ENCODE data around the gene LSP1.

The LSP1 gene

DNA sequence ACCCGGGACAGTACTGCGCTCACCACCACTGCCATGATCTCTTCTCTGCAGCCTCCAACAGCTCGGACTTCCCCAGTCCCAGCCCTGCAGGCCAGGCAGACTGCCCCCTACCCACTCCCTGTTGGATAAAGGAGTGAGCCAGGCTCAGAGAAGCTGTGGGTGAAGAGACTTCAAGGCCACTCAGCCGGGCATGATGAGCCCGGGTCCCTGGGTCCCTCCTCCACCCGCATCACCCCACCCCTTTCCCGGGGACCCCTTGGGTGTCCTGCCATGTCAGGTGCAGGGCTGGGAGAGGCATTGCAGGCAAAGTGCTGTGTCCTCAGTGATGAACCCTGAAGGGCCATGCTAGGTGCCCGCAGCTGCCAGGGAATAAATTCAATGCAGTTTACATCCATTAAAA lies 14.5 kb downstream of the LSP1 start:
- Histone ChIP-seq H3K79me2 (ENCODE audit: control insufficient read depth, insufficient read depth, low read length) (no peaks in the 10 kb centered on the region), H3K4ac (ENCODE audit: low read depth, low read length) (no peak overlapping the region), H2AK5ac (ENCODE audit: low read length) (no peak overlapping the region), H3K23ac (ENCODE audit: low read length) (no peak overlapping the region), H3K9ac (ENCODE audit: low read length) (no peak overlapping the region), H3K36me3 (ENCODE audit: control insufficient read depth, insufficient read depth, low read length) (no peaks in the 10 kb centered on the region), H3K27ac (ENCODE audit: low read depth, low read length) (no peak overlapping the region), H3K27me3 (ENCODE audit: insufficient read depth, low read length, poor library complexity) (no peaks in the 10 kb centered on the region), H3K4me1 (ENCODE audit: control insufficient read depth, low read depth, low read length) (no peaks in the 10 kb centered on the region), H2BK15ac (replicated peaks; ENCODE audit: low read depth) (no peak overlapping the region), H4K8ac (ENCODE audit: low read depth, low read length) (no peak overlapping the region), H4K5ac (ENCODE audit: low read length) (no peak overlapping the region), H3K56ac (ENCODE audit: low read length) (no peak overlapping the region), H3K79me1 (ENCODE audit: low read length) (no peaks in the 10 kb centered on the region), H3K4me2 (ENCODE audit: low read length) (no peak overlapping the region), H3K18ac (ENCODE audit: low read length) (no peak overlapping the region), H2BK5ac (ENCODE audit: low read length) (no peak overlapping the region), H2BK120ac (ENCODE audit: low read depth, low read length) (no peak overlapping the region), H3K4me3 (ENCODE audit: low read length) (no peak overlapping the region)
- no peak for DNase-seq
- no CpG with 5 or more reads among the region's 8 CpGs for WGBS (ENCODE audit: extremely low coverage, insufficient coverage, low lambda C conversion rate)

DNA sequence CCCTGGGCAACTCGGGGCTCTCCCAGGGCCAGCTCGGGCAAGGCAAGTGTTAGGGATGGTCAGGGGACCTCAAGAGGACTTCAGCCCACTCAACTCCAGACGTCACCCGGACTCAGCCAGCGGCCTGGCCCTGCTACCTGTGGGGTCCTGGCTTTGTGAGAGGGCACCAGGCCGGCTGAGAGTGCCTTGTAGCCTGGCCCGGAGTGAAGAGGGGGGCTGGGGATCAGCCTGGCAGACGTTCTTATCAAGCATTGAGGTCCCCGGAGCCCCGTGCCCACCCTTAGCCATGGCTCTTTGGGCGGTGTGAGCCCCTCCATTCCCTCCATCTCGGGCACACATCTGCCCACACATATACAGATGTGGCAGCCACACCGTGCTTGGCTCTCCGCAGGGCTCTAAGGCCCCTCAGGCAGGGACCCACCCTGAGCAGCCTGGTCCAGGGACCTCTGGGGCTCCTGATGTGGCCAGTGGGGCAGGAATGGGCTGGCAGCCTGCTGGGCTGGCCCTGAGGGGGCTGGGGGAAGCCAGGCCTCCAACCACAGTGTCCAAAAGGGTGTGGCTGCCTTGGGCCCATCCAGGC lies 15.3 kb downstream of the LSP1 start:
- Histone ChIP-seq H3K56ac (ENCODE audit: low read length) (no peak overlapping the region), H3K4ac (ENCODE audit: low read depth, low read length) (no peak overlapping the region), H3K36me3 (ENCODE audit: control insufficient read depth, insufficient read depth, low read length) (no peaks in the 10 kb centered on the region), H3K18ac (ENCODE audit: low read length) (no peak overlapping the region), H3K27me3 (ENCODE audit: insufficient read depth, low read length, poor library complexity) (no peaks in the 10 kb centered on the region), H3K27ac (ENCODE audit: low read depth, low read length) (no peak overlapping the region), H2BK120ac (ENCODE audit: low read depth, low read length) (no peak overlapping the region), H4K8ac (ENCODE audit: low read depth, low read length) (no peak overlapping the region), H3K23ac (ENCODE audit: low read length) (no peak overlapping the region), H2AK5ac (ENCODE audit: low read length) (no peak overlapping the region), H3K4me3 (ENCODE audit: low read length) (no peak overlapping the region), H3K4me1 (ENCODE audit: control insufficient read depth, low read depth, low read length) (no peaks in the 10 kb centered on the region), H4K5ac (ENCODE audit: low read length) (no peak overlapping the region), H2BK15ac (replicated peaks; ENCODE audit: low read depth) (no peak overlapping the region), H3K79me2 (ENCODE audit: control insufficient read depth, insufficient read depth, low read length) (no peaks in the 10 kb centered on the region), H2BK5ac (ENCODE audit: low read length) (no peak overlapping the region), H3K79me1 (ENCODE audit: low read length) (no peaks in the 10 kb centered on the region), H3K4me2 (ENCODE audit: low read length) (no peak overlapping the region), H3K9ac (ENCODE audit: low read length) (no peak overlapping the region)
- no peak for DNase-seq
- no CpG with 5 or more reads among the region's 14 CpGs for WGBS (ENCODE audit: extremely low coverage, insufficient coverage, low lambda C conversion rate)

DNA sequence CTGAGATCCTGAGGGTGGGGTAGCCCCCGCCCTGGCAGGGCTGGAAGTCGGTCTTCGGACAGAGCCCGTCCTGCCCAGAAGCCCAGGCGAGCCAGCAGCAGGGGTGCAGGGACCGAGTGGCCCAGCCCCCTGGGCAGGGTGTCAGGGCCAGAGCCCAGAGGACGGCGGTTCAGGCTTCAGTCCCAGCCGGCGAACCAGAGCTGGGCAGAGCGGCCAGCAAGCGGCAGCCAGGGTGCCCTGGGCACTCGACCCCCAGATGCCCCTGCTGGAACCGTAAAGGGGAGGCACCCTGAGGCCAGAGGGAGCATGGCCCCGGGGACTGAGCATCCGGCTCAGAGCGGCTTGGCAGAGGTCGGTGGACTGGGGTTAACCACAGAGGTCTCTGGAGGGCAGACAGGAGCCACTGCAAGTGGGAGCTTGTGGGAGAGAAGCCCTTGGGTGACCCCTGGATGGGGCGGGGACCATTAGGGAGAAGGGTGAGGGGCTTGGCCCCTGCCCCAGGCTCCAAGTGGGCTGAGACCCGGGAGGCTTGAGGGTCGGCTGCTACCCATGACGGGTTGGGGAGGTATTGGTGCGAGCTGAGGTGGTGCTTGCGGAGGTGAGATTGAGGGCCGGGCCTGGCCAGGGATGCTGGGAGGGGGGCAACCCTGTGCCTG lies 15.9 kb downstream of the LSP1 start:
- no peak for DNase-seq
- H2BK5ac ChIP-seq (ENCODE audit: low read length) = no peak overlapping the region
- H2BK120ac ChIP-seq (ENCODE audit: low read depth, low read length) = no peak overlapping the region
- no peak overlapping the region for H3K9ac ChIP-seq (ENCODE audit: low read length)
- no peak overlapping the region for H2AK5ac ChIP-seq (ENCODE audit: low read length)
- H4K8ac ChIP-seq (ENCODE audit: low read depth, low read length) = no peak overlapping the region
- H3K27ac ChIP-seq (ENCODE audit: low read depth, low read length) = no peak overlapping the region
- no peaks in the 10 kb centered on the region for H3K79me1 ChIP-seq (ENCODE audit: low read length)
- H3K23ac ChIP-seq (ENCODE audit: low read length) = no peak overlapping the region
- H3K36me3 ChIP-seq (ENCODE audit: control insufficient read depth, insufficient read depth, low read length) = no peaks in the 10 kb centered on the region
- no peak overlapping the region for H3K56ac ChIP-seq (ENCODE audit: low read length)
- no peak overlapping the region for H4K5ac ChIP-seq (ENCODE audit: low read length)
- no peak overlapping the region for H3K18ac ChIP-seq (ENCODE audit: low read length)
- no peaks in the 10 kb centered on the region for H3K27me3 ChIP-seq (ENCODE audit: insufficient read depth, low read length, poor library complexity)
- no peaks in the 10 kb centered on the region for H3K4me1 ChIP-seq (ENCODE audit: control insufficient read depth, low read depth, low read length)
- H2BK15ac ChIP-seq (replicated peaks; ENCODE audit: low read depth) = no peak overlapping the region
- H3K4me3 ChIP-seq (ENCODE audit: low read length) = no peak overlapping the region
- H3K4ac ChIP-seq (ENCODE audit: low read depth, low read length) = no peak overlapping the region
- WGBS (ENCODE audit: extremely low coverage, insufficient coverage, low lambda C conversion rate) = no CpG with 5 or more reads among the region's 25 CpGs
- no peak overlapping the region for H3K4me2 ChIP-seq (ENCODE audit: low read length)
- no peaks in the 10 kb centered on the region for H3K79me2 ChIP-seq (ENCODE audit: control insufficient read depth, insufficient read depth, low read length)

DNA sequence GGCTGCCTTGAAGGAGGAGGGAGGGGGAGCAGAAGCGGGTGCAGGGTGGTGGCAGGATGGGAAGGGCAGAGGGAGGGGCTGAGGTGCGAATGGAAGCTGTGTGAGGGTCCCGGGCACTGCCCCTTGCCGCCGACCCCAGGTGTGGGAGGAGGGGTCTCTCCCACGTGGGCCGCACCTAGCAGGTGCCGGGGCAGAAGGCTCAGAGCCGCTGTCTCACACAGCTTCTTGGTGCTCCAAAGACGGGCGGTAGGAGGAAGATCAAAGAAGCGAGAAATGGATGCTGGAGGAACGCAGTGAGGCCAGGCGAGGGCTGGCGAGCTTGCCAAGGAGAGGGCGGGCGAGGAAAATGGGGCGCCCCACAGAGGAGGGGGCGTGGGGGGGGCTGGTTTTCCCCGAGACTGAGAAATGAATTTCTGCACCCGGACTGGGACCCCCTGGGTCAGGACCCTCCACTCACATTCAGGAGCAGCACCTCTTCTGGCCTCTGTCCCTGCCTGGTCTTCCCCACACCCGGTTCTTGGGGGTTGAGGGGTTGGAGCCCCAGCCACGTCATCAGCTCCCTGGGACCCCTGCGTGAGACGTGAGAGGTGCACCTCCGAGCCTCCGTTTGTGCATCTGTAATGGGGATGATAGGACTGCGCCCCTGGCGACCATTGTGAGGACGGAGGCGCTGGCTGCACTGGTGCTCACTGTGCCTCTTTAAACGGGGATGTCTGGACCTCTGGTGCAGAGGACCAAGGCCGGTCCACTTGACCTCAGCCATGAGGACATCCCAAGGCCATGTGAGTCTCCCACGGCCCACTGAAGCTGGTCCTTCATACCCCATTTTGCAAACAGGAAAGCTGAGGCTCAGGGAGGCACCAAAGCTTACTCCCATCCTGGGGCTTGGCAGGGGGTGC lies 16.8 kb downstream of the LSP1 start:
- no peak overlapping the region for H3K4me2 ChIP-seq (ENCODE audit: low read length)
- no peak overlapping the region for H3K56ac ChIP-seq (ENCODE audit: low read length)
- no peaks in the 10 kb centered on the region for H3K36me3 ChIP-seq (ENCODE audit: control insufficient read depth, insufficient read depth, low read length)
- H2BK120ac ChIP-seq (ENCODE audit: low read depth, low read length) = no peak overlapping the region
- no peak overlapping the region for H3K4ac ChIP-seq (ENCODE audit: low read depth, low read length)
- H3K9ac ChIP-seq (ENCODE audit: low read length) = no peak overlapping the region
- no peak for DNase-seq
- no peaks in the 10 kb centered on the region for H3K79me2 ChIP-seq (ENCODE audit: control insufficient read depth, insufficient read depth, low read length)
- no peak overlapping the region for H3K23ac ChIP-seq (ENCODE audit: low read length)
- H2BK15ac ChIP-seq (replicated peaks; ENCODE audit: low read depth) = no peak overlapping the region
- H4K8ac ChIP-seq (ENCODE audit: low read depth, low read length) = no peak overlapping the region
- H3K4me3 ChIP-seq (ENCODE audit: low read length) = no peak overlapping the region
- WGBS (ENCODE audit: extremely low coverage, insufficient coverage, low lambda C conversion rate) = no CpG with 5 or more reads among the region's 34 CpGs
- no peak overlapping the region for H3K27ac ChIP-seq (ENCODE audit: low read depth, low read length)
- no peaks in the 10 kb centered on the region for H3K27me3 ChIP-seq (ENCODE audit: insufficient read depth, low read length, poor library complexity)
- no peak overlapping the region for H3K18ac ChIP-seq (ENCODE audit: low read length)
- H2BK5ac ChIP-seq (ENCODE audit: low read length) = no peak overlapping the region
- no peaks in the 10 kb centered on the region for H3K4me1 ChIP-seq (ENCODE audit: control insufficient read depth, low read depth, low read length)
- H2AK5ac ChIP-seq (ENCODE audit: low read length) = no peak overlapping the region
- no peaks in the 10 kb centered on the region for H3K79me1 ChIP-seq (ENCODE audit: low read length)
- H4K5ac ChIP-seq (ENCODE audit: low read length) = no peak overlapping the region

DNA sequence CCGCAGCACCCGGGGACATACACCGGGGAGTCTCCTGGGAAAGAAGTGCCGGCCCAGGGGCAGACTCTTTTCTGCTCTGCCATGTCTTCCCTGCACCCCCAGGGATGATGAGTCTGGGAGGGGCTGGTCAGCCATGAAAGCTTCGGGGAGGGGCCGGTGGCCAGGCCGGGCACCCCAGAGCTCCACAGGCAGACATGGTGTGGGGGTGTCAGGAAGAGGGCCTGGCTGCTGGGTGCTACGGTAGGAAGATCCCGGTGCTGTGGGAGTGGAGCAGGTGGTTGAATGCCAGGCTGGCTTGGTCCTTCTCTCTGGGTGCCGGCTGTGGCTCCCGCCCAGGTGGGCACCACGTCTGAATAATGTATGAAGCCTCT lies 17.4 kb downstream of the LSP1 start:
- H4K8ac ChIP-seq (ENCODE audit: low read depth, low read length) = no peak overlapping the region

More for the DNA sequence above, 17.4 kb downstream of the LSP1 start:
- Histone ChIP-seq H3K4me1 (ENCODE audit: control insufficient read depth, low read depth, low read length) (no peaks in the 10 kb centered on the region), H3K56ac (ENCODE audit: low read length) (no peak overlapping the region), H3K23ac (ENCODE audit: low read length) (no peak overlapping the region), H2BK15ac (replicated peaks; ENCODE audit: low read depth) (no peak overlapping the region), H3K18ac (ENCODE audit: low read length) (no peak overlapping the region), H3K4me3 (ENCODE audit: low read length) (no peak overlapping the region), H2BK5ac (ENCODE audit: low read length) (no peak overlapping the region), H3K9ac (ENCODE audit: low read length) (no peak overlapping the region), H3K4me2 (ENCODE audit: low read length) (no peak overlapping the region), H3K27me3 (ENCODE audit: insufficient read depth, low read length, poor library complexity) (no peaks in the 10 kb centered on the region), H3K79me1 (ENCODE audit: low read length) (no peaks in the 10 kb centered on the region), H3K79me2 (ENCODE audit: control insufficient read depth, insufficient read depth, low read length) (no peaks in the 10 kb centered on the region), H4K5ac (ENCODE audit: low read length) (no peak overlapping the region), H3K4ac (ENCODE audit: low read depth, low read length) (no peak overlapping the region), H2BK120ac (ENCODE audit: low read depth, low read length) (no peak overlapping the region), H3K27ac (ENCODE audit: low read depth, low read length) (no peak overlapping the region), H3K36me3 (ENCODE audit: control insufficient read depth, insufficient read depth, low read length) (no peaks in the 10 kb centered on the region), H2AK5ac (ENCODE audit: low read length) (no peak overlapping the region)
- no peak for DNase-seq
- no CpG with 5 or more reads among the region's 12 CpGs for WGBS (ENCODE audit: extremely low coverage, insufficient coverage, low lambda C conversion rate)

Measured in mesendoderm (in vitro differentiated cells).